GM18858 (cell line): ENCODE results near the gene MRPL55.
"Not testable (repeated sequence)": the region's sequence is repeated elsewhere in the genome, so short reads cannot be mapped to it uniquely, and the experiment has no call there.

Experiments
- ATAC-seq: cut with Tn5 transposase; IDR thresholded peaks from one replicate; pipeline ENCODE4 v1.9.1; 2021; ENCODE audit not compliant: unreplicated experiment

The MRPL55 gene

DNA sequence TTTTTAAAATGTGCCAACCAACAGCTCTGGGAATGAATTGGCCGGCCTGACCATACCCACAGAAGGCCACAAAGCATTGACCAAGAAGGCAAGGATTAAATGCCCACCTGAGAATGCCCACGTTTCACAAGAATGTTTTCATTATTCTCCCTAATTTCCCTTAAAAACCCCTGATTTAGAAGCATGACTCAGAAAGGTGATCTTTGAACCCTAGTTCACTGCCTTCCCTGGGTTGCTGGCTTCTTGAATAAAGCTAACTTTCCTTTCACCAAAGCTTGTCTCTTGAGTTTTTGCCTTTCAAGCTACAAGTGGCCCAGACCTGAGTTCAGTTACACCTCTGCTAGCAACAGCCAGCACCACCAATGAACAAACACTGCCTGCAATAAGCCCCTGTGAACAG is 14.4 kb upstream of the MRPL55 start:
- no peak for ATAC-seq

DNA sequence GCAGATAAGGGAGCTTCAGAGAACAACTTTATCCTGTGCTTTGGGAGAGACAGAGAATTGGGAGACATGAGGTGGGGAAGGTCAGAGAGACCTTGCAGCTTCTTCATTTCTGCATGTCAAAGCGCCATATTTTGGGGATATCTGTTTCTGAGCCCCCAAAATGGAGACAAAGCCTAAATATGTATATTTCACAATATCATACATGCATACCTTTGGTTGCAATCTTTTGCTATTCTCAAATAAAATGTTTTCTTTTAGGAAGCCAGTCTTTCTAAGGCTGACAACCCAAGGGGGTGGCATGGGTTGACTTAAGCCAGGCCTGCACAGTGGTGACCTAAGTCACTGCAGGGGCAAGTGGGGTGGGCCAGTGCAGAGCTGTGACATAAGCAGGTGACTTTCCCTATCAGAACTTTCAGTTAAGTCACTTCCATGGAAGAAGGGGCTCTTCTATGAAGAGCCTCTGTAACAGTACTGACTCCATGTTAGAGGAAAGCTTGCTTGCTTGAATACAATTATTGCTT is 13.9 kb upstream of the MRPL55 start:
- ATAC-seq: no peak

DNA sequence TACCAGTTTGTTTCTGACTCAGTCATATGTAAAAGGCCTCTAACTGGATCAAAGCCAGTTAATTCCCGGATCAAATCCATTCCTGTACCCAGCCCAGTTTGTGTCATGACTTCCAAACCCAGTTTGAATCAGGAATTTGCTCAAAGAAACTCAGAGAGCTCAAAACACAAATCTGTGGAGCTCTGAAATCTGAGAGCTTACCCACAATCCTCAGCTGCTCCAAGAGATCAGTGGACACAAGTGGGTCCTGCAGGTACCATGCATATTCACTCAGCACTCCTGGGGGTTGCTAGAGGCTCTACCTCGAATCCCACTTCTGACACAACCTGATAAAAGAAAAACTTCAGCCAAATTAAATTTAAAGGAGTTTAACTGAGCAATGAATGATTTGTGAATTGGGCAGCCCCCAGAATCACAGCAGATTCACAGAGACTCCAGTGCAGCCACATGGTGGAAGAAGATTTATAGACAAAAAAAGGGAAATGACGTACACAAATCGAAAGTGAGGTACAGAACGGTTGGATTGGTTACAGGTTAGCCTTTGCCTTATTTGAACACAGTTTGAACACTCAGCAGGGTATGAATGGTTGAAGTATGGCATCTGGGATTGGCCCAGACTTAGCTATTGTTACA is 11.9 kb upstream of the MRPL55 start:
- ATAC-seq: no peak

DNA sequence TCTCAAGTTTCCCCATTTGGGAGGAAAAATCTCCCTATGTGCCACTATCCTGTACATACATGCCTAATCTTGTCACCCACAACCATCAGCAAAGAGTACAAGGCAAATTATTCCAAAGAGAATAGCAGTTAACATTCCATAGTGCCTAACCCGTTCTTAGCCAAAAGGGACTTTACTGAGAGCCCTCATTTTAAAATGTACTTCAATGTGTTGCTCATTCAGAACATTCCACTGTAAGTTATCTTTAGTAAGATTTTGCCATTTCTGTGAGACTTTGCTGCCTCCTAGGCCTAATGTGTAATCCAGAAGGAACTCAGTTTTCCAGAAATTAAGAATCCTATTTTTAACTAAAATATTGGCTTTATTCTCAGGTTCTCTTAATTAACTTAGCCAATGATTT is 11.3 kb upstream of the MRPL55 start:
- no peak for ATAC-seq

DNA sequence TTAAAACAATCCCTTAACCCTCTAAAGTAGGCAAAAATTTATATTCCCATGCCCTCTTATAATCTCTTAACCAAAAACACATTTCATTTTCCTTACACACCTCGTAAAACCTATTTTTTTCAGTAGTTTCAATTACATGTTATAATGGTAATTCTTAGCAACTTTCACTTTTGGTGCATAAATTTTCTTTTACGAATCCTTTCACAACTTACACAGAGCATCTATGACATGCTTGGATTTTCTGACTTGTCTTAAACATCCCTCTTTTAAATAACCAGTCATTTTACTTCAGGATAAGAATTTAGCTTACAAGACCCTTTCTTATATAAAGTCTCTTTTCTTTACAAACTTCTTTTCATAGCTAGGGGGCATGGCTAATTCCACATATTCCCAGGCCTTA is 8.9 kb upstream of the MRPL55 start:
- ATAC-seq: no peak

DNA sequence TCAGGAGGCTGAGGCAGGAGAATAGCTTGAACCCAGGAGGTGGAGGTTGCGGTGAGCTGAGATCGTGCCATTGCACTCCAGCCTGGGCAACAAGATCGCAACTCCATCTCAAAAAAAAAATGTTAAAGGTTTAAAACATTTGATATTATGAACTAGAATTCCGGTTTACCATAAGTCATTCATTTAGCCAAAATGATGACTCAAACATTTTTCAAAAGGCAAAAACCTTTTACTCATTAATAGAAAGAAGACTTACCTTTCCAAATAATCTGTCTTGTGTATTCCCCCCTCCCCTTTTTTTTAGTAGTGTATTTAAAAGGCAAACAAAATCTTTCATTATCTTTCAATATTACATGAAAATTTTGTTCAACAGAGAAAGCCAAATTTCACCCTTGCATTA is 8.2 kb upstream of the MRPL55 start:
- ATAC-seq: no peak

DNA sequence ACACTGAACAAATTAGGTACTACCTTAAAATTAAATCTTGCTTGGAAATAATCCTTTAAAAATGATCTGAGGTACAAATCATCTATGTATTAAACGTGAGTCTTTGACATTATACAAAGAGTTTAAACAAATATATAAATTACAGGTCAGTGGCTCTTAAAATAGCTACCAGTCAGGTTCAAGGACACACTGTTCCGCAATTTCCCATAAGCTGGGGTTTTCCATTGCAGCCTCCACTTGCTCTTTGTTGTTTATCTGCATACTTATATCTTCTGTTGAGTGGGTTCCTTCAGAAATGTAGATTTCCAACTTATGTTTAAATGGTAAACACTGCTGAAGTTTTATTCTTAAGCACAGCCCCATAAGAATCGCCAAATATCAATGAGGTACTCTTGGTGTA is 5.7 kb upstream of the MRPL55 start:
- no peak for ATAC-seq

DNA sequence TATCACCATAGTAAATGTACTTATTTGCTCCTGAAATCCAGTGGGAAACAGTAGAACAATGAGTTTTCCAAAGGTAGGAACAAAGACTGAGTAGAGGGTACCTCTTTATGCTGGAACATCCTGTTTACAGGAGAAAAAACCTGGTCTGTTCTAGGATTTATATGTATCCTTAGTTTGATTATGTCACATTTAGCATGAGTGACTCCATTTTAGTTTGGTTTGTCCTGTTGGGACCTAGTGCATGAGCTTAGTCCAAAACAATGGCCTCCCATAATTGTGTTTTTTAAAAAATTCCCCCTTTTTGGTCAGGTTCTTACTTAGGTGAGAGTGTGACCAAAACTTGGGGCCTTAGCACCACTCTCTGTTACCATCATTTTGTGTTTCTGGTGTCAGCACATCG is 3.5 kb upstream of the MRPL55 start:
- ATAC-seq: no peak

DNA sequence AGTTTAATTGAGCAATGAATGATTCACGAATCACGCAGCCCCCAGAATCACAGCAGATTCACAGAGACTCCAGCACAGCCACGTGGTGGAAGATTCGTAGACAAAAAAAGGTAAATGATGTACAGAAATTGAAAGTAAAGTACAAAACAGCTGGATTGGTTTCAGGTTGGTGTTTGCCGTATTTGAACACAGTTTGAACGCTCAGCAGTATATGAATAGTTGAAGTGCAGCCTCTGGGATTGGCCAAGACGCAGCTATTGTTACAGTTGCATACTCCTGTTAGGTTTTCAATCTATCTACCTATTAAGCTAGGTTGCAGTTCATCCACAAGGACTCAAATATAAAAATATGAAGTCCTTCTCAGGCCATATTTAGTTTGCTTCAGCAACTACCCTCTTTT is 3.1 kb upstream of the MRPL55 start:
- no peak for ATAC-seq

DNA sequence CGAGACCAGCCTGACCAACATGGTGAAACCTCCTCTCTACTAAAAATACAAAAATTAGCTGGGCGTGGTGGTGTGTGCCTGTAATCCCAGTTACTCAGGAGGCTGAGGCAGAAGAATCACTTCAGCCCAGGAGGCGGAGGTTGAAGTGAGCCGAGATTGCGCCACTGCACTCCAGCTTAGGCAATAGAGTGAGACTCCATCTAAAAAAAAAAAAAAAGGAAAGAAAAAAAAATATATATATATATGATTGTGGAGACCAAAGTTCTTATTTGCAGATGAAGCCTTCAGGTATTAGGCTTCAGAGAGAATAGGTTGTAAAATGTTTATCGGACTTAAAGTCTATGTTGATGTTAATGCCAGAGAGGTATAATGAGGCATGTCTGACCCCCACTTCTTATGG is 2.2 kb upstream of the MRPL55 start:
- ATAC-seq: not testable (repeated sequence)

DNA sequence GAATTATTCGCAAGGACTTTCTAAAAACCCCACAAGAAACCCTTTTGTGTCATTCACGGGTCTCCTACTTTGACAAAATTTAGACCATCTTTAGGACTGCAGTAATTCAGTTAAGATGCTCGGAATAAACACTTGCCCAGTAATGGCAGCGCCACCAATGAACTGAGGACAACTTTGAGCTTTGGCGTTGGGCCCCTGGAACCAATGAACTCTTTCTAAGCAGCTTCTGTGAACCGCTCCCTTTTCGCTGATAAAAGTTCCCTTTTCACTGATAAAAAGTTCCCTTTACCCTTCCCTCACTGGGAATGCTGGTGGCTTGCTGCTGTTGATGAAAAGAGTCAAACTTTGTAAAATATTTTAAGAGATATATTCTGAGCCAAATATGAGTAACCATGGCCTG is 1.5 kb upstream of the MRPL55 start:
- no peak for ATAC-seq

DNA sequence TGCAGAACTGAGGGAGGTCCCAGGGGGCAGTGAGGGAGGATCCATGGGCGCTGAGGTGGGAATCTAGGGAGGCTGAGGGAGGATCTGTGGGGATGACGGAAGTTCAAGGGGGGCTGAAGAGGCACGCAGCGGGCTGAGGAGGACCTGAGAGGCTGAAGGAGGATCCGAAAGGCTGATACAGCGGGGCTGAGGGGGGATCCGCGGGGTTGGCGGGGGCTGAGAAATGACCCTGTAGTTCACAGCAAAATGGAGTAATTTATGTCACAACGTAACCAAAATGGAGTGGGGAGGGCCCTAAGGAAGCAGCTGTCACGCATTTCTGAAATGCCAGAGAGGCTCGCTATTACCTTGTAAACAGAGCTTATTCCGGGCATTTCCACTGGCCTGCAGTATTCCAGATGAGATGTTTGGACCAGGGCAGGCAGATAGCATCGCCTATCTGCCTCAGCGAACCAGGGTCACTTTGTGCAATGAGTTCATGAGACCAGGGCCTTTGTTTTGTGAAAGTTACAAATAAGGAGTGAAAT is 926 bp upstream of the MRPL55 start:
- no peak for ATAC-seq

DNA sequence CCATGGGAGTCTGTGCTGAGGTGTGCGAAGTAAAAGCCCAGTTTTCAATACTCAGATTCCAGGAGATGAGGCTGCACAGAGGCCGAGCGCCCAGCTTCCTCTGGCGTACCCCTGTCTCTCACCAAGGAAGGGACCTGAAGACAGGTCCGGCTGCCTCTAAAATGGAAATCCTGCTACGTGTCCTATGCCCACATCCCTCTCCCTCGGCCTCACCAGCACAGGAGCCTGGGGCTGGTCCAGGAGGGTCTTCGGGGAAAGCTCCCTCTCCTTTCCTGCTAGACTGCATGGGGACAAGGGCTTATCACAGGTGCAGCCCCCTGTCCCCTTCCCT is 392 bp downstream of the MRPL55 start:
- ATAC-seq: peak; percentile 10

DNA sequence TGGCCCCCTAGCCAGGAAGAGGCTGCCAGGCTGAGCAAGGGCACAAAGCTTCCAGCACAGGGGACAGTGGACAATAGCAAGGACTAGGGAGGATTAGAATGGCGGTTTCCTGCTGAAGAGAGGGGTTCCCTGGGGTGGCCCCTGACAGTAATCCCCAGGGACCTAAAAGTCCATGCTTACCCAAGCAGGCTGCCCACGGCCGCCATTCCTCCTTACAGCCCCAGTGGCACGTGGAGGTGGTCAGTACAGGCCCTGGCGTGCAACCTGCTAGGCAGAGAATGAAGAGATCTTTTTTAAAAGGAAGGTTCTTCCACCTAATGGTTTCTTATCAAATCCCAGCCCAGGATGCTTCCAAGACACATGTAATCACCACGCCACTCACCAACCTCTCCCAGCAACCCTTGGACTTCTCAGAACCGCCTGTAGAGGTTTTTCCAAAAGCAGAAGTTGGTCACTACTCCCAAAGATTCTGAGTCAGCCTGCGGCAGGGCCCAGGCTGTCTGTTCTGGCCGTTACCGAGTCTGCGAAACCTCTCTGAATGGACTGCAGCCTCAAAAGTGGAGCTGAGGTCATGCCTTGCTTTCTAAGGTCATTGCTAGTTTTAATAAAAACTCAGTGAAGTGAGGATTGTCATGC is 926 bp downstream of the MRPL55 start:
- ATAC-seq: no peak

DNA sequence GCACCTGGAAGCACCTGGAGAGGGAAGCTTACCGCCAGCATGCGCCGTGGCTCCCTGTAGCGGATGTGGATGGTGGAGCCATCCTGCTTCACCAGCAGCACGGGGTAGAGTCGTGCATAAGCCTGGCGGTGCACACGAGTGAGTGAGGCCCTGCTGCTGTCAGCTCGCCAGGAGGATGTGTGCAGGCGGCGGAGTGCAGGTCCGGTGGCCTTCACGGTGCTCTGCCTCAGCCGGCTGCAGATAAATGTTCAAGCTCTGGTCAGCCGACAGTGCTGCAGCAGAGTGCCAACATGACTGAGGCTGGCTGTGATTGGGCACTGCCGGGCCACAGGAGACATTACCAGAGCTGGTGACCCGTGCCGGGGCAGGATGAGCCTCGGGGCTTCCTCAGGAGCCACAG is 1.5 kb downstream of the MRPL55 start:
- ATAC-seq: no peak

DNA sequence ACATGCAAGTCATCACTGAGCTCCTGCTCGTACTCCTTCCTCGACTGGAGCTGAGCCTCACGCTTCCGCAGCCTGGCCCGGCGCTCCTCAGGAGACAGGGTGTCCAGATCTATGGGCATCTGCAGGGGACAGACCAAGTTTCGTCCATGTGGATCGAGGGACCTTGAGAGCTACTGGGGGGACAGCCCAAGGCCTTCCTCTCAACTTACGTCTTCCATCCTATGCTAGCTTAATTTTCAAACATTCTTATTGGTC is 2.4 kb downstream of the MRPL55 start:
- ATAC-seq: no peak

DNA sequence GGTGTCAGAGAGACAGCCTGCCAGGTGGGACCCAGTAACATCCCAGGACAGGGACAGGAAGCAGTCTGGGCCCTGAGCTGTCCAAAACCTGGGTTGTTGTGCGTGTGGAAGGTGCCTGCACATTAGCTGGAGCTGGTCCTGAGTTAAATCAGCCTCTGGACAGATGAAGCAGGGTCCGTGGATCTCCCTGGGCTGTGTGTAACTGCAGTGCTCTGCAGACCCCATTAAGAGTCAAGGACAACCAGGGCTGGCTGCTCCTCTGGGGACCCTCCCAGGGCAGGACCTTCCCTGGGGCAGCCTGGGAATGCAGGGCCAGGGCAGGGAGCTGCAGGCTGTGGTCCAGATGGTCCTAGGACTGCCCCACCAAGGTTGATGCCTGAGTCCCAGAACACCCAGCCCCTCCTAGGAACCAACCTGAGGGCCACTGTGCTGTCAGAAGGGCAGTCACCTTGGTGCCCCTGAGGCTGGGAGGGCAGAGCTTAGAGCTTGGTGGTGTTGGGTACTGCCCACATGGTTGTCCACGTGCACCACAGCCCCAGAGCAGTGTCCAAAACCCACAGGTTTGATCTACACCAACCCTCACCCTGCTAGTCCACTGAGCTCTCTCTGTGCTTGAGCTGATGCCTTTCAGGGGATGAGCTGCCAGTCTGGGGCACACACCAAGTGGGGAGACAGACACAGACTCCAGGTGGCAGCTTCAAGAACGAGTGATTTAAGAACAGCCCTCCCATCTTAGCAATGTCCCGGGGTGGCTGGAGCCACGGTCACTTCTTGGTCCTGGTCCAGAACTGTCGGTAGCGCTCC is 2.9 kb downstream of the MRPL55 start:
- no peak for ATAC-seq

DNA sequence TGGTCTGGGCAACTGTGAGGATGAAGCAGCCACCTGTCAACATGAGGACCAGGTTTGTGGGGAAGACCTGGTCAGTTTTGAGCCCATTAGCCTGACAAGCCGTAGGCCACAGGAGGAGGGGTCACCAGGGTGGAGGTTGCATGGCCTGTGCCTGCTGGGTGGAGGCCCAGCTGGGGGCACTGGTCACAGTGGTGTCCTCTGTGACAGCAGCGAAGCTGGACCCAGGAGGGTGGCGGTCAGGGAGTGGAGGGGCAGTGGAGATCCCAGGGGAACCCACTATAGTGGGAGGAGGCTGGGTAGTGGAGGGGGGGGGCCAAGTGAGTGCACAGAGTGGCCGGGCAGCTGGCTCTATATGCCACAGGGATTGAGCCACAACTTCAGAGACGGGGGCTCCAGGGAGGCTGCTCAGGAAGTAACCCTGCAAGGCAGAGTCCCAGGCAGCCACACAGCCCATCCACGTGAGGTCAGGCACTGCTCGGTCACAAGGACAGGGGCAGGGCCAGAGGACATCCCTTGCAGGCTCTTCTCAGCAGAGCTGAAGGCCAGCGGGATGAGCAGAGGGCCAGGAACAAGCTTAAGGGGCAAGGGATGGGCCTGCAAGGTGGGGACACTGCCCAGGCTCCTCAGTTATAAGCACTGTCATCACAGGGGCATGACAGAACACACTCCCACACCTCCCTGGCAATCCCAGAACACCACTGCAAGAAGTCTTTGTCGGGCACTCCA is 3.7 kb downstream of the MRPL55 start:
- no peak for ATAC-seq

DNA sequence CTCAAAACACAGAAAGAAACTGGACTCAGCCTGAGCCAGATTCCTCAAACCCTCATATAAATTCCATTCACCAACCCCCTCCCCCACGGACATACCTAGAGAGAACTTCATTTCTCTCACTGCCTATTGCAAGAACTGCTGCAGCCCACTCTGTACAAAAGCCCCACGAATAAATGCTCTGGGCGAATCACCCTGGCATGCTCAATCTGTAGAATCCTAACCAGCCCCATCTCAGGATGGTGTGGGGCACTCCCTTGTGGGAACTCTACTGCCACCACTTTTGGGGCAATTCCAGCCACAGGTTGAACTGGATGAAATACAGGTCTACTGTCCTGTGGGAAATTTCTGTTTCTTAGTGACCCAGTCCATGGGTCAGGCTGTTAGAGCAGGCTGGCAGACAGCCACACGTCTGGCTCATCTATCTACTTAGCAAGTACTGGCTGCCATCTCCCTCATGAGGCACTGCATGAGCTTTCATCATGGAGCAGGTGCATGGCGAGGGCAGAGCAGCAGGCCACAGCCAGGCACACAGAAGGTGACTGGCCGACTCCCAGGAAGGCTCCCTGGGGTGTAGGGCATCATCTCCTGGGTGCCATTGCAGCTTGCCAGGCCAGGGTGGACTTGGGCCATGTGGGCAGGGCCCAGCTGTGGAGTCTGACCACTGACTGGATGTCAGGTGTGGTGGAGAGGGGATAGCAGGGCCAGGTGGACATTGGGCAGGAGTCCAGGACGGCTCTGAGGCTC is 4.4 kb downstream of the MRPL55 start:
- no peak for ATAC-seq

DNA sequence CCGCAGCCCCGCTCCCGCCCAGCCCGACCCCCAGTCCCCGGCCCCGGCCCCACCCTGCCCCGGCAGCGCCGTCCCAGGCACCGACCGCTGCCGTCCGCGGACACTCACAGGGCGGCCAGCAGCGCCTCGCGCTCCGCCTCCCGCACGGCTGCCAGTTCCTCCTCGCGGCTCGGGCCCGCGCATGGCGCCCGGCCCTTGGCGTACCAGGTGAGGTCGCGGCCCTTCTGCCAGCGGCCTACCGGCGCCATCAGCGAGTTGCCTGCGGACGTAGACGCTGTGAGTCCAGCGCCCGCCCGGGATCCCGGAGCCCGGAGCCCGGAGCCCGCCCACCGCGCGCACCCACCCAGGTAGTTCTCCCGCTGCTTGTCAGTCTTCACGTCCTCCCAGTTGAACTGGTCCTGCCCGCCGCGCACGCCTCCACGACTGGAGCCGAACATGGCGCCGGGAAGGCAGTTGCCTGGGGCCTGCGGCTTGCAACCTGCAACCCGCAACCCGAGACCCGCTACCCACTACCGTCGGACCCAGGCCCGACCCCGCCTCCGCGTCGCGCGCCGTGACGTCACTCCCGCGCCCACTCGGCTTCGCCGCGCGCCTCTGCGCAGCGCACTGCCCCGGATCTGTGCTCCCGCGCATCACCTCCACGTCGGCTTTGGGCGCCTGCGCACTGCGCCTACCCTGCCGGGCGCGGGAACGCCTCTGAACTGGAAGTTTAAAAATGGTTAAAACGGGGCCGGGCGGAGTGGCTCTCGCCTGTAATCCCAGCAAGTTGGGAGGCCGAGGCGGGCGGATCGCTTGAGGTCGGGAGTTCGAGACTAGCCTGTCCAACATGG is 6.1 kb downstream of the MRPL55 start, which contains the start of gene C1orf35:
Gene C1orf35 (minus strand): TSS at position 535 of the 830 bp plus-strand sequence. CDS start 98 bp downstream, at position 437.
- ATAC-seq: peak; percentile 73
